ENCODE measurements around the gene KCND3. TPM values are rescaled to one million over a fixed set of nuclear protein-coding genes. Genes with fewer than 3 reads are reported as not detected.

Gene KCND3
- total RNA-seq, 4 donors from 2014 or later: 1.0 to 6.9 (median 3.9) TPM

DNA sequence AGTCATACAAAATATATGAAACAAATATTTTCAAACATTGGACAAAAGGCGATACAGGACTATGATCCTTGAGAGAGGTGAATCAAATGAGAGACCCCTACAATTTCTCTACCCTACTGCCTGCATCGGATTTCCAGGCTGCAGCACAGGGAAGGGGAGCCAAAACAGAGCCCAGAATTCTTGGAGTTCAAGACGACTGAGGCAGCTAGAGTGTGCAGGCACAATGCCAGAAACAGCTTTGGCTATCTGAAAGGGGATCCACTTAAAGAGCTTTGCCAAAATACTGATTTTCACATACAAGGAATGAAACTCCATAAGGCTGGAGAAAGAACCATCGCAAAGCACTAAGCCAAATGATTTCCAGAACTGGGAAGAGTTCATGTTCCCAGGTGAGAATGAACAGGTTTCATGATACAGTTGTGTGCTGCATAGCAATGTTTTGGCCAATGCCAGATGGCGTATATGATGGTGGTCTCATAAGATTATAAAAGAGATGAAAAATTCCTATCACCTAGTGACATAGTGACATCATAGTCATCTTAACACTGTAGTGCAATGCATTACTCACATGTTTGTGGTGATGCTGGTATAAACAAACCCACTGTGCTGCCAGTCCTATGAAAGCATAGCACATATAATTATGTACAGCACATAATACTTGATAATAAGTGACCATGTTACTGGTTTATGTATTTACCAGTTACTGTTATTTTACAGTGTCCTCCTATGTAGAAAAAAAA is 77.5 kb downstream of the KCND3 start:
- H3K4me3 ChIP-seq: no peak overlapping the region
- H3K27ac ChIP-seq: no peak overlapping the region
- 70 to 71% methylated on average over 5 of the region's 5 CpGs for WGBS, 2 donors
- no peaks in the 10 kb centered on the region for H3K4me1 ChIP-seq
- no peak for TF ChIP-seq EP300 (IDR thresholded peaks at IDR 0.05)
- TF ChIP-seq POLR2A (IDR thresholded peaks at IDR 0.05): no peak
- TF ChIP-seq CTCF (IDR thresholded peaks at IDR 0.05): no peak
- H3K36me3 ChIP-seq: no peaks in the 10 kb centered on the region
- no peak for DNase-seq (ENCODE audit: low spot score in 2 of 2)
- no peaks in the 10 kb centered on the region for H3K27me3 ChIP-seq
- peaks cover 0 to 8% (median 0%) of the 10 kb centered on the region in 4 donors for H3K9me3 ChIP-seq

GRCh38 chr1:111911061-111911460 is 78.4 kb downstream of the KCND3 start:
- WGBS, 2 donors: 61 to 73% methylated on average over 1 of the region's 1 CpG
- no peak for DNase-seq (ENCODE audit: low spot score in 2 of 2)

DNA sequence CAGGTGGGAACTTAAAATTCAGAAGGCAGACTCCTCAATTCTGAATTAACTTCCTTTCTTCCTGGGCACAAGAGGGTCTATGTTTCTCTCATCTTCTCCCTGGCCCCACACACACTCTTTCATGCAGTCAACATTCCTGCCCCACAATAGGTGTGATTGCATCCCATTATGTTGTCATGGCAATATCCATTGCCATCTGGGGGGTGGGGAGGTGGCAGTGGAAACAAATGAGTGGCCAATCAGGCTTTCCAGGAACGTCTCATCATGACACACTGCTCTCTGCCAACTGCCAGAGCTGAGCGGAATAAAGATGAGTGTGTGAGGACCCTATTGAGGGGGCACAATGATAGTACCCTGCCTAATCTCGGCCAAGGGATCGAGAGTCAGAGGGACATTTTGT is 80.4 kb downstream of the KCND3 start:
- no peak for DNase-seq (ENCODE audit: low spot score in 2 of 2)
- Histone ChIP-seq H3K9me3 (no peaks in the 10 kb centered on the region), H3K27ac (no peak overlapping the region), H3K27me3 (no peaks in the 10 kb centered on the region), H3K4me3 (no peak overlapping the region), H3K4me1 (no peaks in the 10 kb centered on the region), H3K36me3 (no peaks in the 10 kb centered on the region)
- 59 to 60% methylated on average over 4 of the region's 4 CpGs for WGBS, 2 donors
- TF ChIP-seq CTCF (IDR thresholded peaks at IDR 0.05) (no peak), EP300 (IDR thresholded peaks at IDR 0.05) (no peak)

More at GRCh38 chr1:111911061-111911460, 78.4 kb downstream of the KCND3 start:
- Histone ChIP-seq H3K4me3 (no peak overlapping the region), H3K36me3 (no peaks in the 10 kb centered on the region), H3K27me3 (no peaks in the 10 kb centered on the region), H3K27ac (no peak overlapping the region), H3K9me3 (peaks cover 0 to 8% (median 0%) of the 10 kb centered on the region in 4 donors), H3K4me1 (no peaks in the 10 kb centered on the region)
- TF ChIP-seq POLR2A (IDR thresholded peaks at IDR 0.05) (no peak), EP300 (IDR thresholded peaks at IDR 0.05) (no peak)

GRCh38 chr1:111908011-111908621 is 81.4 kb downstream of the KCND3 start:
- WGBS, 2 donors: 89 to 92% methylated on average over 3 of the region's 3 CpGs
- Histone ChIP-seq H3K27me3 (no peaks in the 10 kb centered on the region), H3K27ac (no peak overlapping the region), H3K4me3 (no peak overlapping the region), H3K4me1 (no peaks in the 10 kb centered on the region), H3K36me3 (no peaks in the 10 kb centered on the region), H3K9me3 (no peaks in the 10 kb centered on the region)
- no peak for TF ChIP-seq CTCF (IDR thresholded peaks at IDR 0.05)
- TF ChIP-seq POLR2A (IDR thresholded peaks at IDR 0.05): no peak
- no peak for TF ChIP-seq EP300 (IDR thresholded peaks at IDR 0.05)
- DNase-seq (ENCODE audit: low spot score in 2 of 2): no peak

- Histone ChIP-seq H3K36me3 (no peaks in the 10 kb centered on the region), H3K27ac (no peak overlapping the region), H3K4me3 (no peak overlapping the region), H3K27me3 (no peaks in the 10 kb centered on the region), H3K4me1 (no peaks in the 10 kb centered on the region), H3K9me3 (no peaks in the 10 kb centered on the region)
- DNase-seq (ENCODE audit: low spot score in 2 of 2): no peak
- 71 to 75% methylated on average over 3 of the region's 3 CpGs for WGBS, 2 donors
- TF ChIP-seq POLR2A (IDR thresholded peaks at IDR 0.05) (no peak), EP300 (IDR thresholded peaks at IDR 0.05) (no peak), CTCF (IDR thresholded peaks at IDR 0.05) (no peak)
Observed at GRCh38 chr1:111907321-111907720, 82.1 kb downstream of the KCND3 start.

Measured in tibial nerve (tissue), 4 donors.